GM19324 (cell line): ENCODE measurements around the gene SLC26A11.

ENCODE experiments used
- ATAC-seq: cut with Tn5 transposase; IDR thresholded peaks from one replicate; pipeline ENCODE4 v1.9.1; 2021; ENCODE audit warnings: mild to moderate bottlenecking, moderate library complexity; ENCODE audit not compliant: unreplicated experiment, low FRiP score

The SLC26A11 gene

GRCh38 chr17:80277751-80278671, 57.8 kb downstream of the SLC26A11 start:
- ATAC-seq = no peak

GRCh38 chr17:80279895-80280294, 59.7 kb downstream of the SLC26A11 start:
- ATAC-seq = no peak

GRCh38 chr17:80281516-80281915, 61.3 kb downstream of the SLC26A11 start:
- no peak for ATAC-seq

- ATAC-seq = no peak
Measured at GRCh38 chr17:80283116-80283852, 63.1 kb downstream of the SLC26A11 start.

GRCh38 chr17:80284631-80285030, 64.4 kb downstream of the SLC26A11 start:
- ATAC-seq = no peak

DNA sequence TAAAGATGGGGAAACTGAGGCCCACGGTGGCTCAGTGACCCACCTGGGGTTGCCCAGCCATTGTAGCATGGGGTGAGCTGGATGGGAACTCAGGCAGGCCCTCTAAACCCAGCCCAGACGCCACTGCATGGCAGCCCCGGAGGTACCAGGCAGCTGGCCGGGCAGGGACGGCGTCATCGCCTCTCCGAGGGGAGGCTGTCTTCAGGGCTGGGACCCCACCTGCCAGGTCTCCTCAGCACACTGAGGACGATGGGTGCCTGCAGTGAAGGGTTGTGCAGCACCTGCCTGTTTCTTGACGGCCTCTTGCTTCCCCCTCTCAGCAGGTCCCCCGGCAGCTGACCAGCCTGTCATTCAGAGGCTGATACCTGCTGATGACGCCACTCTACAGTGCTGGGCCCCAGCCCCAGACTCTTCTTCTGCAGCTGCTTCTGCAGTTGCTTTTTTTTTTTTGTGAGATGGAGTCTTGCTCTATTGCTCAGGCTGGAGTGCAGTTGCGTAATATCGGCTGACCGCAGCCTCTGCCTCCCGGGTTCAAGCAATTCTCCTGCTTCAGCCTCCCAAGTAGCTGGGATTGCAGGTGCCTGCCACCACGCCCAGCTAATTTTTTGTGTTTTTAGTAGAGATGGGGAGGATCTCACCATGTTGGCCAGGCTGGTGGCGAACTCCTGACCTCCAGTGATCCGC, 65.2 kb downstream of the SLC26A11 start:
- no peak for ATAC-seq

DNA sequence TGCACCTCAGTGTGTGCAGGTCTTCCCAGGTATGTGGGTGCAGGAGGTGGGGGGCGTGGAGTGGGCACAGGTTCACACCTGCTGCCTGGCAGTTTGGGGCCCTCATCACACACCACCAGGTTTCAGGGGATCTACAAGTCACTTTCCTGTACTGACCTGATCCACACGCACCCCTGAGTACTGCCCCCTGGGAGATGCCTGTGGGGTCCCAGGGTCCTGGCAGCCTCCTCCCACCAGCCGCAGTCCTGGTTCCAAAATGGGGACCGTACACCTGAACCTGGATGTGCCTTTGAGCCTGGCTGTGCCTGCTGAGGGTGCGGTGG, 66.4 kb downstream of the SLC26A11 start:
- no peak for ATAC-seq

DNA sequence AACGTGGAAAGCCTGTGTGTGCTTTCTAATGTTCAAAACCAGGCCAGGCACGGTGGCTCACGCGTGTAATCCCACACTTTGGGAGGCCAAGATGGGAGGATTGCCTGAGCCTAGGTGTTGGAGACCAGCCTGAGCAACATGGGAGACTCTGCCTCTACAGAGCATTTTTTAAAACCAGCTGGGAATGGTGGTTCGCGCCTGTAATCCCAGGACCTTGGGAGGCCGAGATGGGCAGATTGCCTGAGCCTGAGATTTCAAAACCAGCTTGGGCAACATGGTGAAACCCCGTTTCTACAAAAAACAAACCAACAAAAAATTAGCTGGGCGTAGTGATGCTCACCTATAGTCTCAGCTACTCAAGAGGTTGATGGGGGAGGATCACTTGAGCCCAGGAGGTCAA, 66.8 kb downstream of the SLC26A11 start:
- no peak for ATAC-seq

GRCh38 chr17:80287806-80288567, 67.8 kb downstream of the SLC26A11 start:
- no peak for ATAC-seq

DNA sequence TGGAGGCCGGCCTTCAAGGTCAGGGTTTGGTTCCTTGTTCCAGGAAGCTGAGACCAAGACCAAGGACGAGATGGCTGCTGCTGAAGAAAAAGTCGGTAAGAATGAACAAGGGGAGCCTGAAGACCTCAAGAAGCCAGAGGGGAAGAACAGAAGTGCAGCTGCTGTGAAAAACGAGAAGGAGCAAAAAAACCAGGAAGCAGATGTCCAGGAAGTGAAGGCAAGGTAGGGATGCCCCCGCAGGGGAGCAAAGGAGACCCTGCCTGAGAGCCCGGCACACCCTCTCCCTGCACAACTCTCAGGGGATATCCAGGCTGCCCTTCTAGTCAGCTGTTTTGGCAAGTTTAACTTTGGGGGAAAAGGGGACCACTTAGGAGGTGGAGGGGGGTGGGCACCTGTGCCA, 69.4 kb downstream of the SLC26A11 start:
- ATAC-seq = no peak

- no peak for ATAC-seq
Measured at GRCh38 chr17:80290156-80290555, 69.9 kb downstream of the SLC26A11 start.

DNA sequence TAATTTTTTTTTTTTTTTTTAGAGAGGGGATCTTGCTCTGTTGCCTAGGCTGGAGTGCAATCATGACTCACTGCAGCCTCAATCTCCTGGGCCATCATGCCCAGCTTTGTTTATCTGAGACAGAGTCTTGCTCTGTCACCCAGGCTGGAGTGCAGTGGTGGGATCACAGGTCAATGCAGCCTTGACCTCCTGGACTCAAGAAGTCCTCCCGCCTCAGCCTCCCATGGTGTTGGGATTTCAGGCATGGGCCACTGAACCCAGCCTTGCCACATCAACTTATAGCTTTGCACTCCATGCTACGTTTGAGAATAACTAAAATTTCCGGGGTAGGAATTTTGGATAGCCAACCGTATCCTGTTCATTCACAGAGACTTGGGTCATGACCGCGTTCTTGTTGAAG, 71.0 kb downstream of the SLC26A11 start:
- ATAC-seq = no peak

- ATAC-seq = no peak
Measured at GRCh38 chr17:80291691-80292487, 71.7 kb downstream of the SLC26A11 start.

DNA sequence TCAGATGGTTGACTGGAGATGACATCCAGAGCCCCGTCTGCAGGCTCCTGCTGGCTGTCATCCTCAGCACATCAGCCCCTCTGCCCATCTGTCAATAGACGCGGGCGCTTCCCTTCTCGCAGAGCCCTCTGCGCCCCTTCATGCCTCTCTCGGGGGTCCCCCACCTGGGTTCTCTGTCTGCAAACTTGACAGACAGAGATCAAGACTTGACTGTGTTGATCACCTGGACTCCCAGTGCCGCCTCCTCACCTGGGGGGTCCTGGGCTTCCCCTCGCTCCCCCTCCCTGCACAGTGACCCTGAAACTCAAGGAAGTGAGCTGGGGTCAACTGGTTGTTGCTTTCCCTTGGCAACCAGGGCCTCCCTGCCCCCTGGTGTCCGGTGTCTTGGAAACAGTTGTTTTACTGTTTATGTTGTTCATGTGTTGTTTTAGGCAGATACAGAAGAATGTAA, 72.3 kb downstream of the SLC26A11 start:
- ATAC-seq = no peak

DNA sequence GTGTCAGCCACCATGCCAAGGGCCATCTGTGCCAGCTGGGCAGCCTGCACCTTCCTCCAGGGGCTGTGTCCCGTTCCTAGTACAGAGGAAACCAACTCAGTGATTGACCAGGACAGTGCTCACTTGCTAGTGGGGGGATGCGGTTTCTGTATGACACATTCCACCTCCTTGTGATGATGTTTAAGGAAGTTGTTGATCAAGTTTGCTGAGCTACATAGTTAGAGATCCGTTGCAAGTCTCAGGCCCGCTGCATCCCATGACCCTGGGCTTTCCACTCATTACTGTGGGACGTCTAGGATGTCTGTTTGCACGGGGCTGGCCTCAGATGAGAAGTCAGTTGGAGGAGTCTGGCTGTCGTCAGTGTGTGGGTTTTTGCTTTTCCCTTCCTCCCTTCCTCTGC, 74.0 kb downstream of the SLC26A11 start:
- ATAC-seq = no peak

- ATAC-seq = no peak
Measured at GRCh38 chr17:80294653-80295052, 74.4 kb downstream of the SLC26A11 start.

- no peak for ATAC-seq
Measured at GRCh38 chr17:80295146-80295545, 74.9 kb downstream of the SLC26A11 start.

DNA sequence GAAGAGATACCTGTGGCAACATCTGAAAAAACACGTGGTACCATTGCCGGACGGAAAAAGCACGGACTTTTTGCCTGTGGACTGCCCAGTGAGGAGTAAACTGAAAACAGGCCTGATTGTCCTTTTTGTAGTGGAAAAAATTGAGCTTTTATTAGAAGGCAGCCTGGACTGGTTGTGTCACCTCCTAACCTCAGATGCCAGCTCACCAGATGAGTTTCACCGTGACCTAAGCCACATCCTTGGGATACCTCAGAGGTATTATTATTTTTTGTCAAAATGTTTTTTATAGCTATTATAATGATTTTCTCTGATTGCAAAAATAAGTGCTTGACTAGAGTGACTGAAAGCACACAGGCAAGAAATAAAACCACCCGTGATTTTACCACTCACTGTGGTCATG, 75.3 kb downstream of the SLC26A11 start:
- ATAC-seq = no peak

DNA sequence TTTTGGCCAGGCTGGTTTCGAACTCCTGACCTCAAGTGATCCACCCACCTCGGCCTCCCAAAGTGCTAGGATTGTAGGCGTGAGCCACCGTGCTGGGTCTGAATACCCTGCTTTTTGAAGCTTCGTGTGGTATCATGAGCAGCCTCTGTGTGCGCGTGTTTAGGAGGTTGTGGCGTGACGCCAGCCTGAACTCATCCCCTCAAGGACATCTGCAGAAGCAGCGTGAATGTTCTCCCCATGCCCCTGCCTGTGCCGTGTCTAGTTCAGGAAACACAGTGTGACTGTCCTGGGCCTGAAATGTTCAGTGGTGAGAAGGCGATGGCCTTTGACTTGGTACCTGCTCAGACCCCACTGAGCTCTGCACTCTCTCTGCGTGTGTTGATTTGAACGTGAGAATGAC, 76.0 kb downstream of the SLC26A11 start:
- no peak for ATAC-seq
